ENCODE results near the gene ALPG. TPM values are rescaled to one million over a fixed set of nuclear protein-coding genes. Genes with fewer than 3 reads are reported as not detected.
"Not testable (repeated sequence)": the region's sequence is repeated elsewhere in the genome, so short reads cannot be mapped to it uniquely, and the experiment has no call there.

ALPG gene
- total RNA-seq, 1 donor from 2014 or later: not detected

- DNase-seq: no peak
Observed at GRCh38 chr2:232398293-232399034, 8.2 kb upstream of the ALPG start.

- DNase-seq: no peak
Observed at GRCh38 chr2:232400256-232401015, 6.2 kb upstream of the ALPG start.

- DNase-seq: no peak
Observed at GRCh38 chr2:232402518-232402917, 4.1 kb upstream of the ALPG start.

- no peak for DNase-seq
Observed at GRCh38 chr2:232405943-232406510, 617 bp upstream of the ALPG start.

GRCh38 chr2:232407428-232408150 lies 945 bp downstream of the ALPG start:
- not testable (repeated sequence) for DNase-seq

GRCh38 chr2:232408269-232408668 lies 1.6 kb downstream of the ALPG start:
- DNase-seq: not testable (repeated sequence)

- DNase-seq: not testable (repeated sequence)
Observed at GRCh38 chr2:232409617-232410016, 3.0 kb downstream of the ALPG start.

GRCh38 chr2:232410238-232410900 lies 3.7 kb downstream of the ALPG start:
- no peak for DNase-seq

GRCh38 chr2:232411901-232412629 lies 5.4 kb downstream of the ALPG start:
- no peak for DNase-seq

GRCh38 chr2:232412986-232413385 lies 6.3 kb downstream of the ALPG start:
- DNase-seq: no peak

- DNase-seq: no peak
Observed at GRCh38 chr2:232415138-232415690, 8.6 kb downstream of the ALPG start.

- no peak for DNase-seq
Observed at GRCh38 chr2:232415736-232416520, 9.3 kb downstream of the ALPG start.

GRCh38 chr2:232416521-232417470 lies 10.2 kb downstream of the ALPG start:
- DNase-seq: no peak

- no peak for DNase-seq
Observed at GRCh38 chr2:232417489-232417888, 10.8 kb downstream of the ALPG start.

- no peak for DNase-seq
Observed at GRCh38 chr2:232418056-232418455, 11.4 kb downstream of the ALPG start.

- peak; percentile 51 for DNase-seq
Observed at GRCh38 chr2:232418466-232419244, 12.0 kb downstream of the ALPG start.

GRCh38 chr2:232419245-232420072 lies 12.8 kb downstream of the ALPG start:
- DNase-seq: no peak
